Measurements from ENCODE around the gene THBD.
"Not testable (repeated sequence)": the region's sequence is repeated elsewhere in the genome, so short reads cannot be mapped to it uniquely, and the experiment has no call there.

Gene THBD

DNA sequence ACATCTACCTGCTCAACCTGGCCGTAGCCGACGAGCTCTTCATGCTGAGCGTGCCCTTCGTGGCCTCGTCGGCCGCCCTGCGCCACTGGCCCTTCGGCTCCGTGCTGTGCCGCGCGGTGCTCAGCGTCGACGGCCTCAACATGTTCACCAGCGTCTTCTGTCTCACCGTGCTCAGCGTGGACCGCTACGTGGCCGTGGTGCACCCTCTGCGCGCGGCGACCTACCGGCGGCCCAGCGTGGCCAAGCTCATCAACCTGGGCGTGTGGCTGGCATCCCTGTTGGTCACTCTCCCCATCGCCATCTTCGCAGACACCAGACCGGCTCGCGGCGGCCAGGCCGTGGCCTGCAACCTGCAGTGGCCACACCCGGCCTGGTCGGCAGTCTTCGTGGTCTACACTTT is 13.7 kb downstream of the THBD start:
- no peak for DNase-seq (ENCODE audit: low spot score)

GRCh38 chr20:23034721-23035671 is 14.5 kb downstream of the THBD start, which contains the start of gene SSTR4:
TSS of gene SSTR4 (plus strand) at chr20:23035312. CDS start at chr20:23035484, 172 bp downstream.
- no peak for DNase-seq (ENCODE audit: low spot score)

GRCh38 chr20:23033918-23034317 is 15.6 kb downstream of the THBD start:
- DNase-seq (ENCODE audit: low spot score): no peak

GRCh38 chr20:23032750-23033078 is 16.8 kb downstream of the THBD start:
- DNase-seq (ENCODE audit: low spot score): no peak

GRCh38 chr20:23032056-23032749 is 17.3 kb downstream of the THBD start:
- DNase-seq (ENCODE audit: low spot score): no peak

DNA sequence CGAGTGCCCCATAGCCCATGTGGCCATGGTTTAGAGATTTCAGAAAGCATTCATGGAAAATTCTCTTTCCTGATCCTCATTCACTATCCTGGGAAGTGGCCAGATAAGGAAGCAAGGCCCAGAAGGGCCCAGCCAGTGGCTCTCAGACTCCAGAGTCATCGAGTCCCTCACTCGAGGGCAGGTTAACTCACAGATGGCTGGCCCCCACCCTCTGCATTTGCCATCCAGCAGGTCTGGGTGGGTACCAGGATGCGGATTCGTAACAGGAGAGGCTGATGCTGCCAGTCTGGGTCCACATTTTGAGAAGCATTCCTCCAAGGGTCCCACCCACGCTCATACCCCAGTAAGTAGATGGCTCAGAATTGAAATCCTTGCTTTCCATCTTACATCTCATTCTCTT is 18.1 kb downstream of the THBD start:
- DNase-seq (ENCODE audit: low spot score): no peak

GRCh38 chr20:23029324-23029723 is 20.1 kb downstream of the THBD start:
- no peak for DNase-seq (ENCODE audit: low spot score)

DNA sequence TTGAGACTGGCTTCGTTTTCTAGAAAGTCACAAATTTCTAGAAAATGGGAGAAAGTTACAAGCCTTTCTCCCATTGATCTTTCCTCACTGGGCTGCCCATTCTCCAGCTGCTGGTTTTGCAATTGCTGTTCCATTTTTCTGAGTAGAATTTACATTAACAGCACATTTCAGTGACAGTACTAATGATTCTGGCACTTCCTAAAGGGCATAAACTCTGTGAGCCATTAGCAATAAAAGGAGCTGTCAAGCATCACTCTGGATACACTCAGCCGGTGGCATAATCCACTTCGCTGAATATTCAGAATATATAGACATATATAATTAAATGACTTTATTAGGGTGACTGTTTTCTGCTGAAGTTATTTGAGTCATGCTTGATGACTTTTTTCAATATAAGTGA is 21.1 kb downstream of the THBD start:
- DNase-seq (ENCODE audit: low spot score): no peak

GRCh38 chr20:23027721-23028120 is 21.8 kb downstream of the THBD start:
- no peak for DNase-seq (ENCODE audit: low spot score)

- not testable (repeated sequence) for DNase-seq (ENCODE audit: low spot score)
Observed at GRCh38 chr20:23025503-23025902, 24.0 kb downstream of the THBD start.

GRCh38 chr20:23024701-23025100 is 24.8 kb downstream of the THBD start:
- DNase-seq (ENCODE audit: low spot score): no peak

GRCh38 chr20:23023621-23024177 is 25.8 kb downstream of the THBD start:
- no peak for DNase-seq (ENCODE audit: low spot score)

DNA sequence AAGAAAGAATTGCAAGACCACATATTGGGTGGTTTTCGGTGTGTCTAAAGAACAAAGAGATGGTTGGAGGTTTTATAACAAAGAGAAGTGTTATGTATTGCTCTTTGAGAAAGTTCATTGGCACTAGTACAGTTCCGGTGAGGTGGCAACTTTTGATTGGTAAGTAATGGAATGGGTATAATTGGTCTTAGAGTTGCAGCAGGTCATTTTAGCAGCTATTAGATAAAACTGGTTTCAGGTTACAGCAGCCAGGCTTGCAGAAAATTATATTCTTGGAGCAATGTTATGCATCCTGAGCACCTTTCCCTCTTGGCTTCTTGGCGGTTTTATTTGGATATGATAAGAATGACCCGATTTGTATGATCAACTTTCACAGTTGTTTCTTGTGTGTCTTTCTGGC is 26.6 kb downstream of the THBD start:
- no peak for DNase-seq (ENCODE audit: low spot score)

GRCh38 chr20:23021951-23022350 is 27.5 kb downstream of the THBD start:
- DNase-seq (ENCODE audit: low spot score): no peak

- no peak for DNase-seq (ENCODE audit: low spot score)
Observed at GRCh38 chr20:23021541-23021940, 27.9 kb downstream of the THBD start.

DNA sequence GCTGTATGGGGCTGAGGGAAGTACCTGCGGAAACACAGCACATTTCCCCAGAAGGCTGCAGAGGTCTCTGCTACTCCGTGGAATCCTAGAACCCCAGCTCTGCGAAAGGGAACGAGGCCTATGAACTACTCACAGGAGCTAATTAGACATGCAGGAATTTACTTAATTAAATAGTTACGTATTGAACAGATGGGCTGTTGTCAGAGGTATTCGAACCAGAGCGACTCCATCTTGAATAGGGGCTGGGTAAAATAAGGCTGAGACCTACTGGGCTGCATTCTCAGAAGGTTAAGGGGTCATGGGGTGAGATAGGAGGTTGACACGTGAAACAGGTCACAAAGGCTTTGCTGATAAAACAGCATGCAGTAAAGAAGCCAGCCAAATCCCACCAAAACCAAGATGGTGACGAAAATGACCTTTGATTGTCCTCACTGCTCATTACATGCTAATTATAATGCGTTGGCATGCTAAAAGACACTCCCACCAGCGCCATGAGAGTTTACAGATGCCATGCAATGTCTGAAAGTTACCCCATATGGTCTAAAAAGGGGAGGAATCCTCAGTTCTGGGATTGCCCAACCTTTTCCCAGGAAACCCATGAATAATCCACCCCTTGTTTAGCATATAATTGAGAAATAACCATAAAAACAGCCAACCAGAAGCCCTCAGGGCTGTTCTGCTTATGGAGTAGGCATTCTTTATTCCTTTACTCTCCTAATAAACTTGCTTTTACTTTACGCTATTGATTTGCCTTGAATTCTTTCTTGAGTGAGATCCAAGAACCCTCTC is 29.0 kb downstream of the THBD start:
- no peak for DNase-seq (ENCODE audit: low spot score)

- no peak for DNase-seq (ENCODE audit: low spot score)
Observed at GRCh38 chr20:23019403-23019802, 30.1 kb downstream of the THBD start.

DNA sequence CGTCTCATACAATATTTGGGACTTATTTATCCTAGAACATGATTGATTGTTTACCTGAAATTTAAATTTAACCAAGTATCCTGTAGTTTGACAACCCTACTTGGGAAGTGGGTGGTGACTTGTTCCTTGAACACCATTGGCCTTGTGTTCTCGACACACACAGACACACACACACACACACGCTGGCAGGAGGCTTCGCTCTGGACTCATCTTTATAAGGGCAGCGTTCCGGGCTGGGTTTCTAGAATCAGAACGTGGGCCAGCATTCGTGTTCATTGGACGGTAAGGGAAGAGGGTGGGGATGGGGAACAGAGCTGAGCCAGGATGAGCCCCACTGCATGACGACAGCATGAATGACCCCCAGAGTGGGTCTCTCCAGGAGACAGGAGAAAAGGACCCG is 30.5 kb downstream of the THBD start:
- DNase-seq (ENCODE audit: low spot score): no peak

DNA sequence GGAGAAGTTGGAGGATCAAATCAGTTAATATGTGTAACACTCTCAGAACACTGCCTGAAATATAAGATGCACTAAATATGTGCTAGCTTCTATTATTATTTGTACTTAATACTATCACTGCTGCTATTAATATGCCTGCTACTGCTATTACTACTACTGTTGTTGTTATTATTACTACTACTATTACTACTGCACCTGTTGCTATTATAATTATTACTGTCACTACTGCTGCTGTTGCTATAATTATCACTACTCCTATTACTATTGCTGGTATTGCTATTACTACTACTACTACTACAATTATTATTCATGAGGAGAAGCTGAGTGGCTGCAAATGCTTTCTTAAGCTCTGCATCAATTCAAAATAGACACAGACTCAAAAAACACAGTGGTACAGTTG is 31.0 kb downstream of the THBD start:
- no peak for DNase-seq (ENCODE audit: low spot score)

GRCh38 chr20:23017516-23017915 is 32.0 kb downstream of the THBD start:
- no peak for DNase-seq (ENCODE audit: low spot score)

- DNase-seq (ENCODE audit: low spot score): no peak
Observed at GRCh38 chr20:23013429-23013828, 36.0 kb downstream of the THBD start.

GRCh38 chr20:23011008-23011721 is 38.3 kb downstream of the THBD start:
- no peak for DNase-seq (ENCODE audit: low spot score)
